Lung (tissue), 12 donors: Measurements from ENCODE around the gene SUN3. TPM values are rescaled to one million over a fixed set of nuclear protein-coding genes. Genes with fewer than 3 reads are reported as not detected.

Experiments
- ATAC-seq: fragments of 200-7000 bp; cut with Tn5 transposase; one replicate; pipeline ENCODE4 v1.9.1; 2020; ENCODE audit warnings: moderate number of reproducible peaks; ENCODE audit not compliant: insufficient read depth, low FRiP score
- DNase-seq, 3 donors: peaks; one replicate each; pipeline ENCODE4 v3.0.0-alpha.2; 2013 to 2017
- H3K27ac ChIP-seq, 2 donors: one replicate each; pipeline ENCODE4 v1.5.1; 2013; ENCODE audit warnings: mild to moderate bottlenecking in 2 of 2, moderate library complexity in 2 of 2, control low read depth in 1 of 2, inconsistent platforms in 1 of 2, low read depth in 1 of 2, low read length in 1 of 2
- H3K27me3 ChIP-seq, 3 donors: one replicate each; pipeline ENCODE4 v1.5.1; 2013; ENCODE audit warnings: low read length in 2 of 3; ENCODE audit not compliant: control insufficient read depth in 3 of 3, insufficient read depth in 3 of 3
- H3K36me3 ChIP-seq, 4 donors: one replicate each; pipeline ENCODE4 v1.5.1; 2013; ENCODE audit warnings: low read length in 4 of 4, mild to moderate bottlenecking in 1 of 4, moderate library complexity in 1 of 4; ENCODE audit not compliant: control insufficient read depth in 4 of 4, insufficient read depth in 4 of 4
- H3K4me1 ChIP-seq, 5 donors: one replicate each; pipeline ENCODE4 v1.5.1; 2013; ENCODE audit warnings: low read length in 5 of 5, mild to moderate bottlenecking in 2 of 5, moderate library complexity in 1 of 5; ENCODE audit not compliant: control insufficient read depth in 5 of 5, insufficient read depth in 5 of 5
- H3K4me3 ChIP-seq: one replicate; pipeline ENCODE4 v1.5.1; 2013; ENCODE audit warnings: mild to moderate bottlenecking, control low read depth, moderate library complexity
- H3K9ac ChIP-seq, 2 donors: one replicate each; pipeline ENCODE4 v1.5.1; 2013; ENCODE audit warnings: low read length in 2 of 2, control low read depth in 1 of 2; ENCODE audit not compliant: insufficient read depth in 1 of 2
- H3K9me3 ChIP-seq, 4 donors: one replicate each; pipeline ENCODE4 v1.5.1; 2013; ENCODE audit warnings: low read length in 3 of 4, mild to moderate bottlenecking in 1 of 4, moderate library complexity in 1 of 4; ENCODE audit not compliant: control insufficient read depth in 4 of 4, insufficient read depth in 3 of 4
- CTCF ChIP-seq: IDR thresholded peaks from 2 replicates; pipeline ENCODE4 v1.5.1; 2012; ENCODE audit warnings: mild to moderate bottlenecking; ENCODE audit errors: control extremely low read depth, extremely low read depth
- WGBS, 2 donors: extraction: QIAGEN DNeasy Blood & Tissue Kit; methylation state at CpG; one replicate each; pipeline ENCODE4 v1.1.7; 2013; 5-methylcytosine and 5-hydroxymethylcytosine counted together
- polyA plus RNA-seq, 2 donors: library from polyadenylated mRNA; stranded (reverse); fragments of 200-250 nt; gene quantifications; one replicate each; pipeline ENCODE4 v1.2.1, GENCODE V29; 2013
- total RNA-seq, 2 donors: library from RNA; depleted of rRNA in 1 of 2; stranded (reverse); fragments of >200 nt in 1 of 2; gene quantifications; one replicate each; pipeline ENCODE4 v1.2.1, GENCODE V29; 2014 to 2021
- donor health status: control.
- donor health status: control.
- donor health status: Bipolar disorder and iron deficiency.
- donor health status: healthy.
- donor health status: DM: yes; HTN: yes; CAD: no.

The SUN3 gene
- total and polyA plus RNA-seq, 4 donors, result 0.18 to 0.53 TPM; not detected in 2

- peak in 2 of 3 donors; percentile 13 to 30 for DNase-seq
- Histone ChIP-seq H3K4me1 (peaks cover 0 to 12% (median 0%) of the 10 kb centered on the region in 5 donors), H3K27me3 (no peaks in the 10 kb centered on the region), H3K4me3 (peak overlapping the region; percentile 84), H3K9me3 (no peaks in the 10 kb centered on the region), H3K9ac (no peak overlapping the region), H3K27ac (peak overlapping the region; percentile 83 to 98), H3K36me3 (peaks cover 10 to 21% (median 12%) of the 10 kb centered on the region in 4 donors)
- no peak for TF ChIP-seq CTCF
- WGBS, 2 donors, result 40 to 47% methylated on average over 7 of the region's 7 CpGs
- no peak for ATAC-seq
Observed at GRCh38 chr7:47979832-47980181, 49.1 kb downstream of the SUN3 start.

- peak within 1 kb of the TSS; percentile 84 for H3K4me3 ChIP-seq
- WGBS, 2 donors, result 2% methylated on average over 62 of the region's 62 CpGs
Observed at GRCh38 chr7:47979145-47979831, 49.6 kb downstream of the SUN3 start, which contains the start of gene HUS1. Gene HUS1 (minus strand): TSS chr7:47979615. CDS start chr7:47979519, 96 bp downstream.

GRCh38 chr7:47978790-47979144, 50.1 kb downstream of the SUN3 start:
- Histone ChIP-seq H3K27me3 (no peaks in the 10 kb centered on the region), H3K27ac (peak overlapping the region; percentile 58 to 83), H3K36me3 (peaks cover 18 to 31% (median 21%) of the 10 kb centered on the region in 4 donors), H3K4me3 (peak overlapping the region; percentile 54), H3K9ac (peak overlapping the region; percentile 72 to 92), H3K9me3 (no peaks in the 10 kb centered on the region), H3K4me1 (peaks cover 0 to 12% (median 0%) of the 10 kb centered on the region in 5 donors)
- no peak for ATAC-seq
- 10 to 19% methylated on average over 4 of the region's 4 CpGs for WGBS, 2 donors
- no peak for TF ChIP-seq CTCF
- no peak for DNase-seq

More at GRCh38 chr7:47979145-47979831, 49.6 kb downstream of the SUN3 start, which contains the start of gene HUS1:
- Histone ChIP-seq H3K36me3 (peaks cover 15 to 26% (median 17%) of the 10 kb centered on the region in 4 donors), H3K9me3 (no peaks in the 10 kb centered on the region), H3K27ac (peak within 1 kb of the TSS; percentile 83 to 98), H3K4me1 (peaks cover 0 to 12% (median 0%) of the 10 kb centered on the region in 5 donors), H3K9ac (peak within 1 kb of the TSS; percentile 72 to 92), H3K27me3 (no peaks in the 10 kb centered on the region)
- DNase-seq (peak; percentile 90 to 93 (median 91)), ATAC-seq (peak; percentile 99)
- TF ChIP-seq CTCF, result no peak
